GM19372 (cell line): ENCODE results near the gene IFT20.

Source experiments
- ATAC-seq: cut with Tn5 transposase; IDR thresholded peaks from one replicate; pipeline ENCODE4 v1.9.1; 2021; ENCODE audit warnings: mild to moderate bottlenecking, low read depth, moderate library complexity; ENCODE audit not compliant: unreplicated experiment

The IFT20 gene

DNA sequence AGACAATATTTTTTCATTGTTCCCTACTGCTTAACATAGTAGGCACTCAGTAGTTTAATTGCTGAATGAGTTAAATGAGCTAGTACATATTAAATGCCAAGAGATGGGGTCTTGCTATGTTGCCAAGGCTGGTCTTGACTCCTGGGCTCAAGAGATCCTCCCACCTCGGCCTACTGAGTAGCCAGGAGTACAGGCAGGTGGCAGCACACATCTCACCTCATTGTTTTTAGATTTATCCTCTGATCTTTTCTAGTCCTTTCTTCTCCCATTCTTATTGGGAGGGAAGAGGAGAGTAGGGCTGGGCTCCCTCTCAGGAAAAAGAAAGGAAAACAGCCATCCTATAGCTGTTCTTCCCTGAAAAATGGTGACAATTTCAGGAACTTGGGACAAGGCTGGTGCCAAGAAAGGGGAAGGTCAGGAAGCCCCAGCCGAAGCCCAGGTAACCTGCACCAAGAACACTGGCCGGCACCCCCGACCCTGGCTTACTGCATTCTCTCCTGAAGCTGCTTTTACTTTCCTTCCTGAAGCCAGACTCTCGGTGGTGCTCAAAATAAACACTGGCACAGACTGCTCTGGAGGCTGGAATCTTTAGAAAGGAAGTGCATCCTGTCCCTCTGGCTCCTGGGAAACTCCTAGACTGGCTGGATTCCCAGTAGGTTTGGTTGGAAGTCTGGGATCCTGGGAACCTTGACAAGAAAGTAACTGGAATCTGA is 2.9 kb upstream of the IFT20 start:
- ATAC-seq, result no peak

DNA sequence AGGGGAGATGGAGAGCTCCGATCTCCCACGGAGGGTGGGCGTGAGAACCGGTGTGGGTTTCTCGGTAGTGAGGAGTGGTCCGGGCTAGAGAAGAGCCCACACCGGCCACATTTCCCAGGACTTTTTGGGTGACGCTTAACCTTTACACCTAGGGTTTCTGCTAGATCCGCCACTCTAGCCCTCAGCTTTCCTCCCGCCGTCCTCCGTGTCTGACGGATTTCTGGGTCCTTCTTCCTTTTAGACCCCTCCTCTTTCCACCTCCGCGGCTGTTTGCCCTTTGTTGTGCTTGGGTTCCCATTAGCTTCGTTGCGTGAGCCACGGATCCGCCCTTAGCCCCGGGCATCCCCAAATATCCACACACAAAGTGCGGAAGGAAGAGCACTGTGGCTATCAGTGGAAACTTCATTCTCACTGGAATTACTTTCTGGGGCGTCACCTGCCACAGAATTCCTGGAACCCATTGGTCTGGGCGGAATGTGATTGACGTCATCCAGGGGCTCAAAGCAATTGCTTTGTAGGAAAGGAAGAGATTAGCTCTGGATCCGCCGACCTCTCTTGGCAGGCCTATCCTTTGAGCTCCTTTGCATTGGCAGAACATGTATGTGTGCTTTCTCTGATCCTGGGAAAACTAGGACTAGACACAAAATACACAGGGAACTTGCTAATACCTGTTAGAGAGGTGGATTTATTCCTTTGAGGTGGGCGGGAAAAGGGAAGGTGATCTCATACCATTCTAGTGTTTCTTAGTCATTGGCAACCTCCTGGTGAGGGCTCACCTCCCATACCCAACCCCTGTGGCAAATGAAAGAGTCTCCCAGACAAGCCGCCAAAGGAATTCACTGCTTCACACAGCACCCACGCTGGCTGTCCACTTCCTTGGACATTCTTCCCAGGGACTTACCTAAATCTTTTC is 943 bp upstream of the IFT20 start:
- no peak for ATAC-seq

GRCh38 chr17:28334666-28335200 is 539 bp downstream of the IFT20 start:
- no peak for ATAC-seq

- ATAC-seq, result no peak
These were observed 1.1 kb downstream of the IFT20 start for GRCh38 chr17:28334171-28334570.

DNA sequence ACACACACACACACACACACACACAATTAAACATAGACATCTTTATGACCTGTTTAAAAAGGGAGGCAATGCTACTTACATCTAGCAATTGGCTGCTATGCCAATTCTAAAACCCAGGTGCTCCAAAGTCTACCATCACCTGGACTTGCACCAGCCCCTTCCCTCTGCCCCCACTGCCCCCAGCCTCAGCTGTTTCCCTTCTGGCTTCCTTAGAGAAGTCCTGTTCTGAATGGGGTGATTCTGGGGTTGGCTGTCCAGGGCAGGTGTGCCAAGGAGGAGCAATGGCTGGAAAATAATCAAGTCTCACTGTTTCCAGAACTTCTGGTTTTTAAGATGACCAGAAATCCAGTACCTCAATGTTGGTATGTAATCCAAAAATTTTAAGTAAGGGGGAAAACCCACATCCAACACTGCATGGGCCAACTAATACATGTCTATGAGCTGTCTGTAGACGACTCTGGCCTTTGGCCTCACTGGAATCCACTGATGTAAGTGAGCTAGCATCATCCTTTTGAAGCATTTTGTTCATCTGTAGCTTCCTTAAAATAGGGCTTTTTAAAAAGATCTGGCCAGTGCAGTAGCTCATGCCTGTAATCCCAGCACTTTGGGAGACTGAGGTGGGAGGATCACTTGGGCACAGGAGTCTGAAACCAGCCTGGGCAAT is 2.1 kb downstream of the IFT20 start:
- ATAC-seq, result no peak

DNA sequence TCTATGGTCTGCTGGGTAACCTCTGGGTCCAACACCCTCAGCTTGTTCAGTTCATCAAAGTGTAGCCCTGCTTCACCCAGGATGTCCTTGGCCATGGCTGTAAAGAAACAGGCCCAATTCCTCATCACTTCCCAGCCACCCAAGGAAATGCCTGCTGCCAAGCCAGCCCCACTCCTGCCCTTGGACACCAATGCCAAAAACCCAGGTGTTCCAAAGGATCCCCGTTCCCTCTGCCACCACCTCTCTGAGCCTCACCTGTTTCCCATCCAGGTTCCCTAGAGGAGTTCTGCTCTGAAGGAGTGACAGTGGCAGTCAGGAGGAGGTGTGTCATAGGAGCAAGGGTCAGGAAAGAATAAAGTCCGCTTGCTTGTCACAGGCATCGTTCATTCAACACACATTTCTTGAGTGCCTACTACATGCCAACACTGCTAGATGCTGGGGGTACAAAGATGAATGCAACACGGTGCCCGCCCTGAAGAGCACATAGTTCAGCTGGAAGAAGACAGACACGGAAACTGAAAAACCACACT is 3.3 kb downstream of the IFT20 start:
- ATAC-seq, result no peak

DNA sequence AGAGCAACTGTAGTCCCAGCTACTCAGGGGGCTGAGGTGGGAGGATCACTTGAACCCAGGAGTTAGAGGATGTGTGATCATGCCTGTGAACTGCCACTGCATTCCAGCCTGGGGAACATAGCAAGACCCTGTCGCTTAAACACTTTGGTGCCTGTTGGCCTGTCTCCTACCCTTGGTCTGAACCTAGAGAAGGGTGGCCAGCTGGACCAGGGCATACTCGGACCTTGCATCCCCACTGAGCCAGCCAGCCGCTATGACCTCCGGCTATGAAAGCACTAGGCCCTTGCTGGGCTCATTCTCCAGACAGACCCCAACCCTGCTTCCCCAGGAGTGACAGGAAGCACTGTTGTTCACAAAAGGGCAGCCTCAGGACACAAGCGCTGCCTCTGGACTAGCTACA is 4.6 kb downstream of the IFT20 start:
- ATAC-seq, result no peak

- ATAC-seq, result no peak
These were observed 6.9 kb downstream of the IFT20 start for GRCh38 chr17:28328325-28328724.

DNA sequence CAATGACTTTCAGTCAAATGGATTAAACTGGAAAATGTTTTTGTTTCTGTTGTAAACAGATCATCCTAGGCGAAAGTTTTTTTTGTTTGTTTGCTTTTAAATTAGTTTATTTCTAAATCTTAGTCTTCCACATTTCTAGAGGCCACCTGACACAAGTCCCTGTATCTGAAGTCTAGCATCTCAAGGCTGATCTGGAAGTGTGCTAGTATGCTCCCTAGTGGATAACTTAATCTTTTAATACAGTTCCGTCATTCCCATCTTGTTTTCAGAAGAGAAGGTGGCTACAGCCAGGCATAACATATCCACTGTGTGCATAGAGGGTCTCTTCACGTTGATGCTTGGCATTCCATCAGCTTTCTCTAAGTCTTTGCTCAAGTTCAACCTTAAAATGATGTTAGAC is 7.6 kb downstream of the IFT20 start:
- no peak for ATAC-seq

GRCh38 chr17:28327031-28327607 is 8.2 kb downstream of the IFT20 start:
- ATAC-seq, result no peak

GRCh38 chr17:28326114-28326513 is 9.2 kb downstream of the IFT20 start:
- ATAC-seq, result no peak

DNA sequence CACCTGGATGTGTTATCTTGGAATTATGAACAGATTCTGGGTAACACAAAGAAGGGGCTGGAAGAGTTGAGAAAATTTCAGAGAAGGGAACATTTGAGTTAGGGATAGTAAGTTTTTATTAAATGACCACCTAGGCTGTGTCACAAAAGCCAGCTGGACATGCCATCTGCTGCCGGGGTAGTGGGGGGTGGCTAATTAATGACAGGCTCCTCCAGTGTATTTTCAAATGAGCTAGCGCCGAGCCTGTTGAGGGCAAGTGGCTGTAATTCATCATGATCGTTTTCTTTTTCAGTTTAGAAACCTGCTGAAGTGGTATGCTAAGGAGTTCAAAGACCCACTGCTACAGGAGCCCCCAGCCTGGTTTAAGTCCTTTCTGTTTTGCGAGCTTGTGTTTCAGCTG is 10.1 kb downstream of the IFT20 start:
- ATAC-seq, result no peak

GRCh38 chr17:28324781-28325180 is 10.5 kb downstream of the IFT20 start:
- no peak for ATAC-seq

DNA sequence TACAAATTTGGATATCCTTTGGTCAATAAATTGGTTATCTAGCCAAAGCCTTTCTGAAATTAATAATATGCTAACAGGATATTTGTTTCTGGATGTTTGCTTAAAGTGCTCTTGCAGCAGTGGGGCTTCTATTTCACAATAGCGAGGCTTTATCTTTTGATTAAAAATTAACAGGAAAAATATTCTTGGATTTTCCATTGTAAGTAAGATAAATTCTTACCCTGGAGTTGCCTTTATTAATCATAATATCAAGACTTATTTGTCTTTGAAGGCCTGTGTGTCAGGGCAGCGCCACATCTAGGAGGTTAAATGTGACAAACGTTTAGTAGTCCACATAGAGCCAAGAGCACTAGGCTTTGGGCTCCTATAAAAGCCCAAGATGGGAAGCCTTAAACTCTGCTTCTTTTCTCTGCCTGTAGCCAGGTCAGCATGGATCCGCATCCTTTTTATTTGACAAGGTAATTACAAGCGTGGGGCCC is 11.0 kb downstream of the IFT20 start:
- no peak for ATAC-seq

DNA sequence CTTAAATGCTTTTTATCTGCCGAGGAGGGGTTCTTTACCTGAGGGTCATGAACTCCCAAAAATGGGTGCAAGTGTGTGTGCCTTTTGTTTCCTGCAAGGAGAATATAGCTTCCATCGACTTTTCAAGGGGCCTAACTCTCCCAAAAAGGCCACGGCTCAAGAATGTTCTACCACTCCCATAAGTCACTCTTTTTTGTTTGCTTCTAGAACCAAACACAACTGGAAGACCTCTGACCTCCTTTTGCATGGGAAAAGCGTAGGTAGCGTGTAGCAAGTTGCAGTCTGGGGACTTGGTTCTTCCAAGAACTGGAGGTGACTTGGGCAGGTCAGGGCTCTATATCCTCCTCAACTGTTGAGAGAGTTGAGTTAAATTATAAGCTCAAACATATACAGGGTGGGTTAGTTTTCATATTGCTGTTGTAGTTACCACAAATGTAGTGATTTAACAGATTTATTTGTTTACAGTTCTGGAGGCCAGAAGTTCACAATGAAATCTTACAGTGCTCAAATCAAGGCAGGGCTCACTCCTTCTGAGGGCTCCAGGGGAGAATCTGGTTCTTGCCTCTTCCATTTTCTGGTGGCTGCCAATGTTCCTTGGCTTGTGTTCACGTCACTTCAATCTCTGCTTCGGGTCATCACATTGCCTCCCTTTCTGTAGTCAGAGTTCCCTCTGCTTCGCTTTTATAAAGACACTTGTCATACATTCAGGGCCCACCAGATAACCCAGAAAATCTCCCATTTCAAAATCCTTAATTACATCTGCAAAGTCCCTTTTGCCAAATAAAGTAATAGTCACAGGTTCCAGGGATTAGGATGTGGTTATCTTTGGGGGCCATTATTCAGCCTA is 14.8 kb downstream of the IFT20 start:
- ATAC-seq, result no peak

- ATAC-seq, result no peak
These were observed 15.7 kb downstream of the IFT20 start for GRCh38 chr17:28319598-28319935.

DNA sequence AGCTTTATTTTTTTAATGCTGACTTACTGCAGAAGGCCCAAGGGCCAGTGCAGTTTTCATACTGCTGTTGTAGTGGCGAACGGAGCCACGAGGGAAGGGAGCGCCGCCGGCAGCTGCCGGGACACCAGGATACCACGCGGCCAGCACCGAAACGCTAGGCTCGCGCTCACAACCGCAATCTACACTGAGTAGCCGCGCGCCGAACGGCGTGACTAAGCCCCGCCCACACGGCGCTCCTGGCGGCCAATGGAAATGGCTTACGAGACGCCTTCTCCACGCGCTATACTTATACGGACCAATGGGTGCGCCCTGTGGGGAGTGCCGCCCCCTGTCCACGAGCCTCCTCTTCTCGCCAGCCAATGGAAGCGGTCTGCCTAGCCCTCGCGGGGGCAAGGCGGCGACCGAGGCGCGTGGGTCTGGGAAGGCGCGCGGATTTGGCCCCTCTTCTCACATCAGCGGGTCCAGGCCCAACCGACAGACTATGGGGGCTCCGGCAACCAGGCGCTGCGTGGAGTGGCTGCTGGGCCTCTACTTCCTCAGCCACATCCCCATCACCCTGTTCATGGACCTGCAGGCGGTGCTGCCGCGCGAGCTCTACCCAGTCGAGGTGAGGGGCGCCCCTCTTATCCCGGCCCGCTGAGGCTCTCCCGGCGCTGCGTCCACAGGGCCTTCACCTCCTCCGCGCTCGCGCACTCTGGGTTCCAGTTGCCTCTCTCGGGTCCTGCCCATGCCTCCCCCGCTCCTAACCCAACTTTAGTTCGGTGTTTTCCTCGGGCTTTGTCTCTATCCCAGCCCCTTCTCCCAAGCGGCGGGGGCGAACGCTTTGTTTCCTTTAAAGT is 16.3 kb downstream of the IFT20 start, which contains the start of gene TMEM97:
TMEM97 (plus strand) TSS at position 442 of the 839 bp plus-strand sequence; CDS start at position 482, 40 bp downstream.
- peak; percentile 95 for ATAC-seq

GRCh38 chr17:28317966-28318758 is 17.1 kb downstream of the IFT20 start:
- peak; percentile 5 for ATAC-seq
